ENCODE data around the gene APLNR.

The APLNR gene

DNA sequence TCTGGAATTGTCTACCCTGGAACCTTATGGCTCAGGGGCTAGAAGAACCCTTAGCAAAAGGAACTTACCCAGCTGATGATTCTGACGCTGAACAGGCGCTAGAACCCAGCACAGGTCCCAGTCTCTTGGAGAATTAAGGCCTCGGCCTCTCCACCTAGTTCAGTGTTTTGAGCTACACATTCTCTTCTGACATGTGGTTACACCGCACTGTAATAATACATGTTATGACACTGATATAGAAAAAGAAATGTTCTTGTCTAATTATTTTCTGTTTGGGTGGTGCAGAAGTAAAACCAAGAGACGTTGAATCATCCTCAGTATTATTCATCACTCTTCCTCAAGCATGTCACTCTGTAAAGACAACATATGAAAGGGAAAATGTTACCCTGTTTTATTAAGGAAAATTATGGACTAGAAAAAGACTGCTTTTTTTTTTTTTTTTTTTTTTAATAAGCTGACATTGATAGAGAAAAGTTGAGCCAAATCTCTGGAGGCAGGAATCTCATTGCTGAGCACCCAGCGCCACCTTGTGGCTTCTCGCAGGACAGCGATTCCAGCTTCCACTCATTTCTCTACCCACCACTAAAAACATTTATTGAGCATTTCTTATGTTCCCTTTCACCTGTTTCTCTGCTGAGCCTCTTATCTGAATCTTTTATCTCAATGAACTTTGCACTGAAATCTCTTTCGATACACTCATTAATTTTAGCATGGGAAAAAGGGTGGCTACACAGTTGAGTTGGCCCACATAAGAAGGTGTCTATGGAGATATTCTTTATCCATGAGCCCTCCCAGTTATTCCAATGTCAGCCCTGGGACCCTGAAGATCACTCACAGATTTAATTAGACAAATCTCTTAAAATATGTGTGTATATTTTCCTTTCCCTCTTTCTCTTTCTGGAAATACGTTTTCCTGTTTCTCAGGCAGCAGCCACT, 12.6 kb upstream of the APLNR start:
- peak; percentile 63 for DNase-seq (ENCODE audit: low read depth)
- H3K4me3 ChIP-seq (ENCODE audit: low read depth, low read length) = no peak overlapping the region
- TF ChIP-seq POLR2A (IDR thresholded peaks at IDR 0.05; ENCODE audit: extremely low read depth, insufficient read length) (no peak), MYC (IDR thresholded peaks at IDR 0.05; ENCODE audit: low read depth, low read length) (no peak; the same call in 1 of the 2 replicates)
- TF ChIP-seq, protein P1, sequence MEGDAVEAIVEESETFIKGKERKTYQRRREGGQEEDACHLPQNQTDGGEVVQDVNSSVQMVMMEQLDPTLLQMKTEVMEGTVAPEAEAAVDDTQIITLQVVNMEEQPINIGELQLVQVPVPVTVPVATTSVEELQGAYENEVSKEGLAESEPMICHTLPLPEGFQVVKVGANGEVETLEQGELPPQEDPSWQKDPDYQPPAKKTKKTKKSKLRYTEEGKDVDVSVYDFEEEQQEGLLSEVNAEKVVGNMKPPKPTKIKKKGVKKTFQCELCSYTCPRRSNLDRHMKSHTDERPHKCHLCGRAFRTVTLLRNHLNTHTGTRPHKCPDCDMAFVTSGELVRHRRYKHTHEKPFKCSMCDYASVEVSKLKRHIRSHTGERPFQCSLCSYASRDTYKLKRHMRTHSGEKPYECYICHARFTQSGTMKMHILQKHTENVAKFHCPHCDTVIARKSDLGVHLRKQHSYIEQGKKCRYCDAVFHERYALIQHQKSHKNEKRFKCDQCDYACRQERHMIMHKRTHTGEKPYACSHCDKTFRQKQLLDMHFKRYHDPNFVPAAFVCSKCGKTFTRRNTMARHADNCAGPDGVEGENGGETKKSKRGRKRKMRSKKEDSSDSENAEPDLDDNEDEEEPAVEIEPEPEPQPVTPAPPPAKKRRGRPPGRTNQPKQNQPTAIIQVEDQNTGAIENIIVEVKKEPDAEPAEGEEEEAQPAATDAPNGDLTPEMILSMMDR (IDR thresholded peaks at IDR 0.05; ENCODE audit: low read depth, low read length) = peak; percentile 93

DNA sequence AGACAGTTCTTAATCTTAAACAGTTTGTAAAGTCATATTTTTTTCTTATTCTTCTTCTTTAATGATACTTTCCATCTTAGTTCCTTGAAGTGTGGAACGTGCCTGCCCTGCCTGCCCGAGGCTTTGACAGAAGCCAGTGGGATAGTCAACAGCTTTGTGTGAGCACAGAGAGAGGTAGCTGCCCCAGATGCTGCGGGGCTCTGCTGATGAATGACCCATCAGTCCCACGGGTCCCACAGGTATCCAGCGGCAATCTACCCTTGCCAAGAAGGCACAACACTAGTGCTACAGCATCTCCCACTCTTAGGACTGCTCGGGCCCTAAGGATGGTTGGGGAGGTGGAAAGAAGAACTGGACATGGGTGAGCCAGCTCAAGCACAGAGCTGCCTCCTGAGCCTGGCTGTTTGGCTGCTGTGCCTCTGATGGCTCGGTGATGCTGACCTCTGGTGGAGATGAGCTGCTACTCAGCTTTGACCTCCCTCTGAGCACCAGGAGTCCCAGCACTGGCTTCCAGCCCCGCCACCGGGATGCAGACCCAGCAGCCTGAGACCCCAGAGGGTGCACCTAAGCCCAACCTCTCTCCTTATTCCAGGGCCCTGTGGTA, 11.8 kb upstream of the APLNR start:
- H3K4me3 ChIP-seq (ENCODE audit: low read depth, low read length) = no peak overlapping the region
- peak; percentile 73 for DNase-seq (ENCODE audit: low read depth)
- TF ChIP-seq, protein P2, sequence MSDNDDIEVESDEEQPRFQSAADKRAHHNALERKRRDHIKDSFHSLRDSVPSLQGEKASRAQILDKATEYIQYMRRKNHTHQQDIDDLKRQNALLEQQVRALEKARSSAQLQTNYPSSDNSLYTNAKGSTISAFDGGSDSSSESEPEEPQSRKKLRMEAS (IDR thresholded peaks at IDR 0.05; ENCODE audit: low read depth, low read length) = no peak
- TF ChIP-seq MYC (IDR thresholded peaks at IDR 0.05; ENCODE audit: low read depth, low read length) (no peak), POLR2A (IDR thresholded peaks at IDR 0.05; ENCODE audit: extremely low read depth, insufficient read length) (no peak)
- TF ChIP-seq, protein P1 (IDR thresholded peaks at IDR 0.05; ENCODE audit: low read depth, low read length) = peak; percentile 89

DNA sequence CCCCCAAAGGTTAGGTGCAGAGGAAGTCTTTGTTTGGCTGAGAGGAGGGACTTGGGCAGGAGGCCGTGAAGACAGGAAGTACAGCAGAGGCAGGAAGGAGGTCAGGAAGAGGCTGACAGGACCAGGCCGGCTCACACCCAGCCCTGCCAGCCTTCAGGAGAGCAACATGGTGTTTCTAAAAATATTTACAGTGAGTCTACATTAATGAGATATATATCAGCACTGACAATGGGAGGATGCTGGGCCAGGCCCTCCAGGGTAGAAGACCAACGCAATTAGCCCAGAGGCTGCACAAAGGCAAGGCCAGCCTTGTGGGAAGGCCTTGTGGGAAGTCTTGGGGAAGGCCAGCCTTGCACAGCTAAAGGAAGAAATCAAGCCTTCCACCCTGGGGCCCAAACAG, 7.9 kb upstream of the APLNR start:
- no peak overlapping the region for H3K4me3 ChIP-seq (ENCODE audit: low read depth, low read length)
- TF ChIP-seq, protein P1 (IDR thresholded peaks at IDR 0.05; ENCODE audit: low read depth, low read length) = no peak
- TF ChIP-seq, protein P2 (IDR thresholded peaks at IDR 0.05; ENCODE audit: low read depth, low read length) = no peak
- TF ChIP-seq MYC (IDR thresholded peaks at IDR 0.05; ENCODE audit: low read depth, low read length) = no peak
- no peak for TF ChIP-seq POLR2A (IDR thresholded peaks at IDR 0.05; ENCODE audit: extremely low read depth, insufficient read length)
- DNase-seq (ENCODE audit: low read depth) = no peak

DNA sequence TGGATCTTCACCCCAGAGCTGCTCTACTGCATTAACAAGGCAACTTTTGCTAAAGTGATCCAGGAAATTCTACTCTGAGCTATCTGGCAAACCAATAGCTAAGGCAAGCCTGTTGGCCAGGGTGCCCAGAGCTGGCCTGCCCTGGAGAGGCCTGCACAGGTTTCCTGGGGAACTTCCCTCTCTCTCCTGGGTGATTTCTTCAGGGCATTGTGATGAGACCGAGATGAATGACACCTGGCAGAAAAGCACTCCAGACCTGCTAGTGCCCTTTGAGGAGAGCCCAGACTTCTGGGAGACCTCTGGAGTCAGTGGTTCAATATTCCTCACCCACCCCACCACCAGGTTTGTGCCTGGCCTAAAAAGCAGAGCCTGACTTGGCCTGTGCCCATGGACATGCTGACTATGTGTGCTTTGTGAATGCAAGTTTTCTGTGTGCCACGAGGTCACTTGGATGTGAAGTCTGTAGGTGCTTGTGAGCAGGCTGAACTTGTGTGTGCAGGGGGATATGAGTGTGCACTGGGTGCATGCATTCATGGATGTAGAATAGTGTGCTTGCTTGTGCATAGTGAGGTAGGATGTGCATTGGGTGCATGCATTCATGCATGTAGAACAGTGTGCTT, 4.4 kb upstream of the APLNR start:
- TF ChIP-seq, protein P1 (IDR thresholded peaks at IDR 0.05; ENCODE audit: low read depth, low read length) = no peak
- TF ChIP-seq MYC (IDR thresholded peaks at IDR 0.05; ENCODE audit: low read depth, low read length) = no peak
- no peak for TF ChIP-seq POLR2A (IDR thresholded peaks at IDR 0.05; ENCODE audit: extremely low read depth, insufficient read length)
- TF ChIP-seq, protein P2 (IDR thresholded peaks at IDR 0.05; ENCODE audit: low read depth, low read length) = no peak
- no peak for DNase-seq (ENCODE audit: low read depth)
- no peak overlapping the region for H3K4me3 ChIP-seq (ENCODE audit: low read depth, low read length)

DNA sequence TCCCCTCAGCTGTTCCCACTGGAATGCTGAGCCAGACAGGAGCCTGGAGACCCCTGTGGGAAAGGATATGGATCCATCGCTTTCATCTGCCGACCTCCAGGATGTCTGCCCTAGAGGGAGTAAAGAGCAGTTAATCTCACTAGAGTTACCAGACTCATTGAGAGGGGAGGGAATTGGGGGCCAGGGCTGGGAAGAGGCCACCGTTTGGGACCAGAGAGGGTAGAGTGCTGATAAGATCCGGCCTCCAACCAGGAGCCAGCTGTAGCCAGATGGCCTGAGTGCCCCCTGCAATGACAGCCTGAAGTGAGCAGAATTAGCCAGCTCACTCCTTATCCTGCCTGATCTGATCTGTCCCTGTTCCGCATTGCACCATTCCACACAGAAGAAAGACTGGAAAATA, 3.7 kb upstream of the APLNR start:
- no peak for TF ChIP-seq MYC (IDR thresholded peaks at IDR 0.05; ENCODE audit: low read depth, low read length)
- TF ChIP-seq POLR2A (IDR thresholded peaks at IDR 0.05; ENCODE audit: extremely low read depth, insufficient read length) = no peak
- TF ChIP-seq, protein P1 (IDR thresholded peaks at IDR 0.05; ENCODE audit: low read depth, low read length) = no peak
- TF ChIP-seq, protein P2 (IDR thresholded peaks at IDR 0.05; ENCODE audit: low read depth, low read length) = no peak
- H3K4me3 ChIP-seq (ENCODE audit: low read depth, low read length) = no peak overlapping the region
- no peak for DNase-seq (ENCODE audit: low read depth)
